ENCODE measurements around the gene SPATS2. TPM values are rescaled to one million over a fixed set of nuclear protein-coding genes. Genes with fewer than 3 reads are reported as not detected.

Gene SPATS2
- total and polyA plus RNA-seq, 4 donors, result 21.8 to 44.6 (median 38.1) TPM

DNA sequence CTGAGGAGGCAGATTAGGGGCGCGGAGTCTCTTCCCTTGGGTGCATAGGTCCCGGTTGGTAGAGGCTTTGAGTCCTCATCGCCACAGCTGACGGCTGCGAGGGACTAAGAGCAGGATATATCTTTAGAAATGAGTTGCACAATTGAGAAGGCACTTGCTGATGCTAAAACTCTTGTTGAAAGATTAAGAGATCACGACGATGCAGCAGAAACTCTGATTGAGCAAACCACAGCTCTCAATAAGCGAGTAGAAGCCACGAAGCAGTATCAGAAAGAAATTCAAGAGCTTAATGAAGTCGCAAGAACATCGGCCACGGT is 22.1 kb downstream of the SPATS2 start:
- Histone ChIP-seq H3K4me1 (ENCODE audit: control insufficient read depth, insufficient read depth, low read length) (no peaks in the 10 kb centered on the region), H3K27ac (ENCODE audit: low read depth, low read length) (no peak overlapping the region), H3K27me3 (ENCODE audit: control insufficient read depth, insufficient read depth, low read length) (no peaks in the 10 kb centered on the region), H3K9me3 (ENCODE audit: control insufficient read depth, insufficient read depth, low read length) (no peaks in the 10 kb centered on the region), H3K4me3 (ENCODE audit: low read depth, low read length) (no peak overlapping the region), H3K36me3 (ENCODE audit: control insufficient read depth, insufficient read depth, low read length) (no peaks in the 10 kb centered on the region)
- WGBS (ENCODE audit: insufficient coverage), result 66% methylated on average over 13 of the region's 13 CpGs
- DNase-seq (ENCODE audit: low read depth in 4 of 6, low spot score in 6 of 6), result no peak

DNA sequence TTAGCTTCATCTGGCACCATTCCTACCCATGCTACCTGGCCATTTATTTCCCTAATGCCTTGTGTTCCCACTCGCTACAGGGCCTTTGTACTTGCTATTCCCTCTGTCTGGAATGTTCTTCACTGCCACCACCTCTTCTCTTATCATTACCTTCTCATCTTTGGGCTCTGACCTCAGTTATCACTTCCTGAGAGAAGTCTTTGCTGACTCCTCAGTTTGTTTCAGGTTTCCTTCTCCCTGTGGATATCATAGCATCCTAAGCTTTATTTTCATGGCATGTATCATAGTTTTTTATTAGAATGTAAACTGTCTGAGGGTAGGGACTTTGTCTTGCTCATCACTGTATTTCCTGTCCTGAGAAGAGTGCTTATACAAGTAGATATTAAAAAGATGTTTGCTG is 29.7 kb downstream of the SPATS2 start:
- DNase-seq (ENCODE audit: low read depth in 4 of 6, low spot score in 6 of 6), result no peak
- no peaks in the 10 kb centered on the region for H3K36me3 ChIP-seq (ENCODE audit: control insufficient read depth, insufficient read depth, low read length)
- no peaks in the 10 kb centered on the region for H3K27me3 ChIP-seq (ENCODE audit: control insufficient read depth, insufficient read depth, low read length)
- no peaks in the 10 kb centered on the region for H3K9me3 ChIP-seq (ENCODE audit: control insufficient read depth, insufficient read depth, low read length)
- H3K27ac ChIP-seq (ENCODE audit: low read depth, low read length), result no peak overlapping the region
- no peak overlapping the region for H3K4me3 ChIP-seq (ENCODE audit: low read depth, low read length)
- H3K4me1 ChIP-seq (ENCODE audit: control insufficient read depth, insufficient read depth, low read length), result no peaks in the 10 kb centered on the region
- WGBS (ENCODE audit: insufficient coverage), result 91% methylated on average over 1 of the region's 1 CpG

- no peaks in the 10 kb centered on the region for H3K27me3 ChIP-seq (ENCODE audit: control insufficient read depth, insufficient read depth, low read length)
- WGBS (ENCODE audit: insufficient coverage), result 100% methylated on average over 1 of the region's 1 CpG
- no peak for DNase-seq (ENCODE audit: low read depth in 4 of 6, low spot score in 6 of 6)
- H3K4me3 ChIP-seq (ENCODE audit: low read depth, low read length), result no peak overlapping the region
- H3K27ac ChIP-seq (ENCODE audit: low read depth, low read length), result no peak overlapping the region
- no peaks in the 10 kb centered on the region for H3K9me3 ChIP-seq (ENCODE audit: control insufficient read depth, insufficient read depth, low read length)
- no peaks in the 10 kb centered on the region for H3K36me3 ChIP-seq (ENCODE audit: control insufficient read depth, insufficient read depth, low read length)
- no peaks in the 10 kb centered on the region for H3K4me1 ChIP-seq (ENCODE audit: control insufficient read depth, insufficient read depth, low read length)
Observed at GRCh38 chr12:49400304-49400703, 33.0 kb downstream of the SPATS2 start.

DNA sequence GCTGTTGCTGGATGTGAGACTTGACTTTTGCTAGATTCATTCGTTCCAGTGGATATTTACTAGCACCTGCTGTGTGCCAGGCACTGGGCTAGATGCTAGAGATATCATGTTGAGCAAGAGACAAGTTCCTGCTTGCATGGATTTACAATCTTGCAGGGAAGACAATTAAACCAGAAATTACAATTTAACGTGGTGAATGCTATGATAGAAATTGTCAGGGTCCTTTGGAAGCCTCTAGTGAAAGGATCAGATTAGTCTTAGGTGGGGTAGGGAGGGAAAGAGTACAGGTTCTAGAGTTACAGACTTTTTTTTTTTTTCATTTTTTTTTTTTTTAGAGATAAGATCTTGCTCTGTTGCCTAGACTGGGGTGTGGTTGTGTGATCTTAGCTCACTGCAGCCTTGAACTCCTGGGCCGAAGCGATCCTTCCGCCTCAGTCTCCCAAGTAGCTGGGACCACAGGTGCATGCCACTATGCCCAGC is 36.7 kb downstream of the SPATS2 start:
- H3K27ac ChIP-seq (ENCODE audit: low read depth, low read length), result no peak overlapping the region
- no peak overlapping the region for H3K4me3 ChIP-seq (ENCODE audit: low read depth, low read length)
- 89% methylated on average over 4 of the region's 5 CpGs for WGBS (ENCODE audit: insufficient coverage)
- H3K27me3 ChIP-seq (ENCODE audit: control insufficient read depth, insufficient read depth, low read length), result no peaks in the 10 kb centered on the region
- H3K9me3 ChIP-seq (ENCODE audit: control insufficient read depth, insufficient read depth, low read length), result no peaks in the 10 kb centered on the region
- no peak for DNase-seq (ENCODE audit: low read depth in 4 of 6, low spot score in 6 of 6)
- no peaks in the 10 kb centered on the region for H3K4me1 ChIP-seq (ENCODE audit: control insufficient read depth, insufficient read depth, low read length)
- H3K36me3 ChIP-seq (ENCODE audit: control insufficient read depth, insufficient read depth, low read length), result no peaks in the 10 kb centered on the region

DNA sequence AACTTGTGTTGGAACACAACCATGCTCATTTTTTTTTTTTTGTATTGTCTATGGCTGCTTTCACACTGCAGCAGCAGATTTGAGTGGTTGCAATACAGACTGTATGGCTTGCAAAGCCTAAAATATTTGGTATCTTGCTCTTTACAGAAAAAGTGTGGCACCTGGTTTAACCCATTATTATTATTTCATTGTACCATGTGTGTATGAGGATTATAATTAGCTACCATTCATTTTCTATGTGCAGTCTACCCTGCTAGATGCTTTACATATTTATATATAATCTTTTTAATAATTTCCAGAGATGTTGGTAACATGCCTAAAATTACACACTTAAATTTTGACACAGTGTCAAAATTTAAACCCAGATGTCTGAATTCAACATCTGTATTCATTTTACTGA is 37.7 kb downstream of the SPATS2 start:
- Histone ChIP-seq H3K27me3 (ENCODE audit: control insufficient read depth, insufficient read depth, low read length) (no peaks in the 10 kb centered on the region), H3K9me3 (ENCODE audit: control insufficient read depth, insufficient read depth, low read length) (no peaks in the 10 kb centered on the region), H3K4me1 (ENCODE audit: control insufficient read depth, insufficient read depth, low read length) (no peaks in the 10 kb centered on the region), H3K36me3 (ENCODE audit: control insufficient read depth, insufficient read depth, low read length) (no peaks in the 10 kb centered on the region), H3K27ac (ENCODE audit: low read depth, low read length) (no peak overlapping the region), H3K4me3 (ENCODE audit: low read depth, low read length) (no peak overlapping the region)
- DNase-seq (ENCODE audit: low read depth in 4 of 6, low spot score in 6 of 6), result no peak

DNA sequence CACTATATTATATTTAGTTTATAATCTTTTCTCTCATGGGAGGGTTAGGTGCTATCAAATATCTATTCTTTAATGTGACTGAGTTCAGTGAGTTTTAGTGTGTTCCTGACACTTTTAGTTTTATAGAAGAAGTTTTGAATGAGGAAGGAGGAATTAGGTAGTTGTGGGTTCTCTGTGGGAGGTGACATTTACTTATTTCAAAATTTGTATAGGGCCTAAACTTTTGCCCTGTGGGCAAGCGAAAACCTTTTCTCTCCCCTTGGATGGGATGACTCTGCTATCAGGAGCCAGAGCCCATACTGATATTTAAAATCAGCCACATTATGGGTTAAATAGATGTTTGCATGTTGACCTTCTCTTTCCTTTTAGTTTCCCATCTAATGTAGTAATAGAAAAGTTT is 43.6 kb downstream of the SPATS2 start:
- Histone ChIP-seq H3K36me3 (ENCODE audit: control insufficient read depth, insufficient read depth, low read length) (no peaks in the 10 kb centered on the region), H3K27ac (ENCODE audit: low read depth, low read length) (no peak overlapping the region), H3K9me3 (ENCODE audit: control insufficient read depth, insufficient read depth, low read length) (peaks cover 1% of the 10 kb centered on the region), H3K4me3 (ENCODE audit: low read depth, low read length) (no peak overlapping the region), H3K27me3 (ENCODE audit: control insufficient read depth, insufficient read depth, low read length) (no peaks in the 10 kb centered on the region), H3K4me1 (ENCODE audit: control insufficient read depth, insufficient read depth, low read length) (no peaks in the 10 kb centered on the region)
- DNase-seq (ENCODE audit: low read depth in 4 of 6, low spot score in 6 of 6), result no peak
- WGBS (ENCODE audit: insufficient coverage), result no CpG with 5 or more reads among the region's 1 CpG

DNA sequence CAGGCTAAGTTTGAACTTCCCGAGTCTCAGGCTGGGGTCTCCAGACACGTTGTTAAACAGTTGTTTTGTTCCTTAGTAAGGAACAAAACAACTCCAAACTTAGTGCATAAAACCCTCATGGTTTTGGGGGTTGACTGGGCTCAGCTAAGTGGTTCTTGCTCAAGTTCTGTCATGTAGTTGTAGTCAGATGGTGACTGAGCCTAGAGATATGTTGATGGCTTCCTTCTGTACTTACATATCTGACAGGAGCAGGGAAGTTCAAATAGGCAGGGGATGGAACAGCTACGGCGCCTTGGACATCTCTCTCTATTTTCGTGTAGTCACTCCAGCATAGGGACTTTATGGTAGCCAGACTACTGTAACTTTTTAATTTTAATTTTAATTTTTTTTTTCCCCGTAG is 45.7 kb downstream of the SPATS2 start:
- H3K36me3 ChIP-seq (ENCODE audit: control insufficient read depth, insufficient read depth, low read length), result no peaks in the 10 kb centered on the region
- WGBS (ENCODE audit: insufficient coverage), result 100% methylated on average over 1 of the region's 6 CpGs
- no peaks in the 10 kb centered on the region for H3K4me1 ChIP-seq (ENCODE audit: control insufficient read depth, insufficient read depth, low read length)
- H3K27ac ChIP-seq (ENCODE audit: low read depth, low read length), result no peak overlapping the region
- no peaks in the 10 kb centered on the region for H3K27me3 ChIP-seq (ENCODE audit: control insufficient read depth, insufficient read depth, low read length)
- no peak overlapping the region for H3K4me3 ChIP-seq (ENCODE audit: low read depth, low read length)
- no peak for DNase-seq (ENCODE audit: low read depth in 4 of 6, low spot score in 6 of 6)
- H3K9me3 ChIP-seq (ENCODE audit: control insufficient read depth, insufficient read depth, low read length), result peaks cover 1% of the 10 kb centered on the region

DNA sequence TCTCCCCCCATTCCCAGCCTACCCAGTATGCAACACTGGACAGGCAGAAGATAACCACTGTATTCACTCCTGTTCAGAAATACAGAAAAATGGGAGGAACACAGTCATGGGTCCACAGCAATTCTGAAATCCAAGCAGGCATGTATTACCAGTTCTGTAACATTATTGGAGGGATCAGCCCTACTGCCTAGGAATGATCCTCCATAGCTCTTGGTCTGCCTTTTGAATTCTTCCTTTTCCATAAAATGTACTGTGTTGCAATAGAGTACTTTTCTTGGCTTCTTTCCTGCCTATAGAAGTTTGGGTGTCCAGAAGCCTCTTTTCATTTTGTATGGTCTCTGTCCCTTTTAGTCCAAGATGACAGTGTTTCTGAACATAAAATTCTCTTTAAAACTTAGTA is 46.5 kb downstream of the SPATS2 start:
- H3K27ac ChIP-seq (ENCODE audit: low read depth, low read length), result no peak overlapping the region

GRCh38 chr12:49414364-49414763 is 47.1 kb downstream of the SPATS2 start:
- no peaks in the 10 kb centered on the region for H3K27me3 ChIP-seq (ENCODE audit: control insufficient read depth, insufficient read depth, low read length)
- H3K27ac ChIP-seq (ENCODE audit: low read depth, low read length), result no peak overlapping the region
- no peak overlapping the region for H3K4me3 ChIP-seq (ENCODE audit: low read depth, low read length)
- no peak for DNase-seq (ENCODE audit: low read depth in 4 of 6, low spot score in 6 of 6)
- WGBS (ENCODE audit: insufficient coverage), result 100% methylated on average over 1 of the region's 2 CpGs
- no peaks in the 10 kb centered on the region for H3K4me1 ChIP-seq (ENCODE audit: control insufficient read depth, insufficient read depth, low read length)
- peaks cover 1% of the 10 kb centered on the region for H3K9me3 ChIP-seq (ENCODE audit: control insufficient read depth, insufficient read depth, low read length)
- no peaks in the 10 kb centered on the region for H3K36me3 ChIP-seq (ENCODE audit: control insufficient read depth, insufficient read depth, low read length)

More for the DNA sequence above, 46.5 kb downstream of the SPATS2 start:
- DNase-seq (ENCODE audit: low read depth in 4 of 6, low spot score in 6 of 6), result no peak
- H3K9me3 ChIP-seq (ENCODE audit: control insufficient read depth, insufficient read depth, low read length), result peaks cover 1% of the 10 kb centered on the region
- H3K4me3 ChIP-seq (ENCODE audit: low read depth, low read length), result no peak overlapping the region
- no peaks in the 10 kb centered on the region for H3K4me1 ChIP-seq (ENCODE audit: control insufficient read depth, insufficient read depth, low read length)
- H3K36me3 ChIP-seq (ENCODE audit: control insufficient read depth, insufficient read depth, low read length), result no peaks in the 10 kb centered on the region
- H3K27me3 ChIP-seq (ENCODE audit: control insufficient read depth, insufficient read depth, low read length), result no peaks in the 10 kb centered on the region

DNA sequence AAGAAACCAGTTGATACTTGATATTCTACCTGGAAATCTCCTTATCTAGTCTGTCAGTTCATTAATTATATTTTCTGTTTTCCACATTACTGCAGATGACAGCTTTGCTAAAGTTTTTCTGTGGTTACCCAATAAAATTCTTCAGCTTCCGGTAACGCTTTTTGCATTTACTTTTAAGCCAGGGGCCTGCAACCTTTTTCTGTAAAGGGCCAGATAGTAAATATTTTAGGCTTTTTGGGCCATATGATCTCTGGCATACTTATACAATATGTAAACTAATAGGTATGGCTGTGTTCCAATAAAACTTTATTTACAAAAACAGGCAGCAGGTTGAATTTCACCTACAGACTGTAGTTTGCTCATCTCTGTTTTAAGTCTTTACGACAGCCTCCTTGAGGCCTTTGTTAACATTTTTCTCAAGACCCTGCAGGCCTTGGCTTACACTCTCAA is 48.3 kb downstream of the SPATS2 start:
- Histone ChIP-seq H3K36me3 (ENCODE audit: control insufficient read depth, insufficient read depth, low read length) (no peaks in the 10 kb centered on the region), H3K4me3 (ENCODE audit: low read depth, low read length) (no peak overlapping the region), H3K4me1 (ENCODE audit: control insufficient read depth, insufficient read depth, low read length) (no peaks in the 10 kb centered on the region), H3K27ac (ENCODE audit: low read depth, low read length) (no peak overlapping the region), H3K9me3 (ENCODE audit: control insufficient read depth, insufficient read depth, low read length) (peaks cover 1% of the 10 kb centered on the region), H3K27me3 (ENCODE audit: control insufficient read depth, insufficient read depth, low read length) (no peaks in the 10 kb centered on the region)
- DNase-seq (ENCODE audit: low read depth in 4 of 6, low spot score in 6 of 6), result no peak
- WGBS (ENCODE audit: insufficient coverage), result 100% methylated on average over 1 of the region's 3 CpGs
